CD4-positive, alpha-beta T cell treated with Interleukin-4 for 1 hour (primary cell): ENCODE results near the gene LNPEP.
"Not testable (repeated sequence)": the region's sequence is repeated elsewhere in the genome, so short reads cannot be mapped to it uniquely, and the experiment has no call there.

ENCODE experiments used
- DNase-seq, 2 donors: peaks; one replicate each; pipeline ENCODE4 v3.0.0-alpha.2; 2020 to 2022

Gene LNPEP

DNA sequence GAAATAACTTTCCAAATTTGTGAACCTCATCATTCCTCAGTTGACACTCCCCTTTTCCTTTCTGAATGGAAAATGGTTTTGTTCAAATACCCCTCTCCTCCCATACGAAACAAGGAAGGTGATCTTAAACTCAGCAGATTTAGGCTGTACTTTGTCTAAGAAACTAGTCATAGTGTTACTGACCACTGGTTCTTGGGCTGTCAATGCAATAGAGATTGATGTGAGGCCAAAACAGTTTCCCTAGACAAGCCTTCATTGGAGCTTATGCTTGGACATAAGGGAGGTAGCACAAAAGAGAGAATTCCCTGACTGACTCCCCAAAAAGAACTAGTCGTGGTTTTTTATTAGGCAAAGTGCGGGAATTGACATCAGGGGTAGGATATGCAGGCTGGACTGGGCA lies 5.3 kb upstream of the LNPEP start:
- no peak for DNase-seq

DNA sequence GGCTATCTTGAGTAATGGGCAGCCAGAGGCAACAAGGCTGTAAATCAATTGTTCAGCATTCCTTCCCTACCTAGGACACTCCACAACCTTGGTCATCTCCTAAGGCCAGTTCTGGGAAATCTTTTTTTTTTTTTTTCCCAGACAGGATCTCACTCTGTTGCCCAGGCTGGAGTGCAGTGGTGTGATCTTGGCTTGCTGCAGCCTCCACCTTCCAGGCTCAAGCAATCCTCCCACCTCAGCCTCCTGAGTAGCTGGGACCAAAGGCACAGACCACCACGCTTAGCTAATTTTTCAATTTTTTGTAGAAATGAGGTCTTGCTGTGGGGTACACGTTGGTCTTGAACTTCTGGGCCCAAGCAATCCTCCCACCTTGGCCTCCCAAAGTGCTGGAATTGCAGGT lies 4.8 kb upstream of the LNPEP start:
- not testable (repeated sequence) for DNase-seq

DNA sequence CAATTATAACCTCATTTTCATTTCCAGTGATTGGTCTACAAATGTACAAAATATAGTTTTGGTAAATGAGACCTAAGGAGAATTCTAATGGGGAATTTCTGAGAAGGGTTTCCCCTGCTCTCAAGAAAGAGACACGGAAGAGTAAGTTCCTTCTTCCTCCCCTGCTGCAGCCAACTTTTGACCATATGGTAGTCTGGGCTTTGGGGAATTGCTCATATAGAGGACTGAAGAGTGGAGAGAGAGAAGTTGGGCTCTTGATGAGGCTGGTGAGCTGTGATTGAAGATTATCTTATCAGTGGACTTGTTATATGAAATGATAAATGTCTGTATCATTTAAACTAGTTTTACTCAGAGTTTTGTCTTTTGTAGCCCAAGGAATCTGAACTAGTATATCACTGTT lies 4.3 kb upstream of the LNPEP start:
- peak in 1 of 2 donors; percentile 27 for DNase-seq

DNA sequence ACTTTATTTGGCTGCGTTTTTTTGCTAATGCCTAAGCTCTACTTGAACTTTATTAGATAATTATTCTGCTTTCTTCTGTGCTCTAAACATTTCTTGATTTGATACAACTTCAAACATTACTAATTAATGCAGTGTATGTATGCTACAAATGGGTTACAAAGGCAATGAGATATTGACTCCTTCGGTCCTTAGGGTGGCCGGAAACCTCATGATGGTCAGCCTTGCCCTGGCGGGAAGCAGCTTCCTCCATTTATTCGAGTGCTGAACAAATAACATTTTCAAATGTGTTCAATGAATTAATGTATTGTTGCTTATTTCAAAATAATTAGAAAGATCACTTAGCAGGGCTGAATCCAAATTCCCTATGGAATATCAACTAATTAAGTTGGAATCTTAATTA lies 3.9 kb upstream of the LNPEP start:
- no peak for DNase-seq

DNA sequence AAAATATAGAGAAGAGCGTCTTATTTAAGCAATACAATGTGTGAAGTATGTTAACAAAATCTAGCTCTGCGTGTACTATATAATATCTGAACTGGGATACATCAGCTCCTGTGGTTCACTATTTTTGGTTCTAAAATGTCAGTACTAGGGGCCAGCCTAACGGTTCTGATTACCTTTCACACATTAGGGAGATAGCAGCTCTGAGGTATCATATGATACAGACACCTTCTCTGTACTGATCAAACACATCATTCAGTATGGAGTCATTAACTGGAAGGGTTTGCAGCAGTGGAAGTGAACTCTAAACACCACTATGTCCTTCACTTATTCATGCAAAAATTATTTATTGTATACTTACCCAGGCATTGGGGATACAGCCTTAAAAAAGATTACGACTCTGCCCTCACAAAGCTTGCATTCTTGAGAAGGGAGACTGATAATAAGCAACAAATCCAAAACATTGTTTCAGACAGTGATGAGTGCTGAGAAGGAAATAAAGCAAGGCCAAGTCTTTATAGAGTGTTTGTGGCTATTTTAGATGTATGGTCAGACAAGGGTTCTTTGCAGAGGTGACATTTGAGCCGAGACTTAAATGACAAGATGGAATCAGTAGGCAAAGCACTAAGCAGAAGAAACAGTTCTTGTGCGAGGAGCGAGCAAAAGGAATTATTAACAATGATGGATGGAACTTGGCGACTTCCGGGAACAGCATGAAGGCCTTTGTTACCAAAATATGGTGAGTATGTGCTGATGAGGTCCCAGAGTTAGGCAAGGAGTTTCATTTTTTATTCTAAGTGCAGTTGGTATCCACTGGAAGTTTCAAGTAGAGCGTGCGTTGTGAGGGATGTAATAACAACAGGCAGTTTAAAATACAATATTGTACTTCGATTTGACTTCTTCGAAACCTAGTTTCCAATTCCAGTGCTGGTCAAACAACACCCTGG lies 1.8 kb upstream of the LNPEP start:
- no peak for DNase-seq

DNA sequence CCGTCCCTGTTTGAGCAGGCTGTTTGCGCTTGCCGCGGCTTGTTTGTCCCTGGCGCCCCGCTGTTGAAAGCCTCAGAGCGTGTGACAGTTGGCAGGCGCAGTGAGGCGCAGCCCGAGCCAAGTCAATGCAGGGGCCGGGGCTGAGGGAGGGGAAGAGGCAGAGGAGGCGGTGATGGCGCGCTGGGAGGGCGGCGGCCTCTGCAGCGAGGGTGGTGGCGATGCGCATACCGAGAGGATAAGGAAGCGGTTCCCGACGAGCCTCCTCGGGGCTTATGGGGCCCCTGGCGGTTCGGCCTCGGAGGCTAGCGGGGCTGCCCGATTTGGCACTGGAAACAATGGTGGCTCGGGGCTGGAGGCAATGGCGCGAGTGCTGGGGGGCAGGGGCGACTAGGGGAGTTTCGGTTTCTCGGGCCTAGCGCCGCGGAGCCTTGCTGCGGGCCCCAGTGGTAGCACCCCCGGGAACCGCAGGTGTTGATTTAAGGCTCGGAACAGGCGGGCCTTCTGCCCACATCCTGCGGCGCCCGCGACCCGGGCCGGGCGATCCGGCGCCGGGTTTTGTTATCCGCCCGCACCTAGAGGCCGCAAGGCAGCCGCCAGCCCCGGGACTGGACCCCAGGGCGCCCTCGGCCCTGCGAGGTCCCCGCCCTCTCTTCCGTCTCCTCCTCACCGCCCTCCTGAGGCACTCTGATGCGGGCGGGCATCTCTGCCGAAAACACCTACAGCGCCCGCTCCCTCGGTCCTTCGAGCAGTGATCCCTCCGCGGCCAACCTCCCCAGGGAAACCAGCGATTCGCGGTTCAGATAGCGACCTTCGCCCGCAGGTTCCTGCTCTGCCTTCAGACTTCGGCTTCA lies 947 bp upstream of the LNPEP start:
- peak; percentile 95 to 96 for DNase-seq

DNA sequence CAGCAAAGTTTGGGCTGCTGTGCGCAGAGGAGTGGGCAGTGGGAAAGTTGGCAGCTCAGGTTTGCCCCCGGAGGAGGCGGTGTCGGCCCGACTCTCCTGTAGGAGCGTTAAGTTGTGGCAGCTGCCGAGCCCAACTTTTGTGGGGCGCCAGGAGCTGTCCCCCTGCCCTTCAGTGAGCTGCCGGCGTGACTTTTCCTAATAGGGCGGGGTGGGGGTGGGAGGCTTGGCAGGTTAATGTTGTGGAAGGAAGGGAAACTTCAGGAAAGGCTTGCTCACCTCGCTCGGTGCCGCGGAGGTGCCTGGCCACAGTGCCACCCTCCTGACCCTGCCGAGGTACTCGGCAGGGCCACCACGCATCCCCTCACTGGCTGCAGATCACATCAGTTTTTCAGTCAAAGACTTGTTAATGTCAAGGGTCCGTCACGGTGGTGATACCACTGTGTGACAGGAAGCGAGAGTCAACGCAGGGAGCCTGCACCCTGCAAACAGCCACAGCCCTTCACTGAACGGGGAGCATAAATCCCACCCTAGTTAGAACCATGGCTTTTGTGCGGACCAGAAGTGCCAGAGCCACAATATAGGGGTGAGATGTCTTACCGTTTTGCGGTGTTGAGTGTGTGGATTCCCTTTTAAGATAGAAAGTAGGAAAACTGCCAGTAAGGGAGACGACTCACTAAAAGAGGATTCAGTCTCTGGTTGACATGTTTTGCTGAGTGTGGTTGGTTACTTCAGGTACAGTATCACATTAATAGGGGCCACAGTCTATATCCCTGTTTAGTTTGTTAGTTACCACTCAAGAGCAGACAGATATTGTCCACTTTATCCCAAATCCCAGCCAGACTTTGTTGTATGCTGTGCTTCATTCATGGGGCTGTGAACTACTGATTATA lies 796 bp downstream of the LNPEP start:
- DNase-seq: peak; percentile 48 to 50

DNA sequence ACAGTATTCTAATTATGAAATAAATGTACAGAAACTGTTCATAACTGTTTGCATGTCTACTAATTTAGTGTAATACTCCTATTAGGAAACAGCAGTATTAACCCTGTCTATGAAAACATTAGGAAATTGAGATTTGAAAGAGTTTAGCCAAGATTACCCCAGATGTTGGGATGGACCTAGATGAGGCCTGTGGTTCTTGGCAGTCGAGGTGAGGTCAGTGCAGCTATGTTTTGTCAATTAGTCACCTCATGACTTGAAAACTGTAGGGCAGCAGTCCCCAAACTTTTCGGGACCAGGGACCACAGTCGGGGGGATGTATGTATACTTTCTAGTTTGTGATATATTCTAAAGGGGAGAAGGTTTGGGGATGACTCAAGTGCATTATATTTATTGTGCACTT lies 4.7 kb downstream of the LNPEP start:
- no peak for DNase-seq

DNA sequence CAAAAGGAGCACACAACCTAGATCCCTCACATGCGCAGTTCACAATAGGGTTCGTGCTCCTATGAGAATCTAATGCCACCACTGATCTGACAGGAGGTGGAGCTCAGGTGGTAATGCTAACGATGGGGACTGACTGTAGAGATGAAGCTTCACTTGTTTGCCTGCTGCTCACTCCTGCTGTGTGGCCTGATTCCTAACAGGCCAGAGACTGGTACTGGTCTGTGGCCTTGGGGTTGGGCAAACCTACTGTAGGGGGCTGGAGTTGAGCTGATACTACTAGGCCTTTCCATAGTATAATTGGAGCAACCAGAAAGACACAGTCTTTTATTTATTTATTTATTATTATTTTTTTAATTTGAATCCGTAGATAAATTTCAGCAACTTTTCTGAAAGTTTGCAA lies 5.3 kb downstream of the LNPEP start:
- no peak for DNase-seq

DNA sequence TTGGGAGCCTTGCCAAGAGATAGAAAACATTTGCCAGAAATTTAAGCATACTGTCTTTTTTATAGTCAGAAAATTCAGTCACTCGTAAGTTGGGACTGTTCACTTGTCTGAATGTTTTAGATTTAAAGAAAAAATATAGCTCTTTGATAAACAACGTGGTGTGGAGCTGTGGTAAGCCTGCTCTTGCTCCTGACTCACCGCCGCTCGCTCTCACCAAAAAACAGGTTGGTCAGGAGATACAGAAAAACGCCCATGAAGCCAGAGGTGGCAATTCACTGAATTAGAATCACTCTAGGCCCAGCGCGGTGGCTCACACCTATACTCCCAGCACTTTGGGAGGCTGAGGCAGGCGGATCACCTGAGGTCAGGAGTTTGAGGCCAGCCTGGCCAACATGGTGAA lies 6.2 kb downstream of the LNPEP start:
- no peak for DNase-seq

DNA sequence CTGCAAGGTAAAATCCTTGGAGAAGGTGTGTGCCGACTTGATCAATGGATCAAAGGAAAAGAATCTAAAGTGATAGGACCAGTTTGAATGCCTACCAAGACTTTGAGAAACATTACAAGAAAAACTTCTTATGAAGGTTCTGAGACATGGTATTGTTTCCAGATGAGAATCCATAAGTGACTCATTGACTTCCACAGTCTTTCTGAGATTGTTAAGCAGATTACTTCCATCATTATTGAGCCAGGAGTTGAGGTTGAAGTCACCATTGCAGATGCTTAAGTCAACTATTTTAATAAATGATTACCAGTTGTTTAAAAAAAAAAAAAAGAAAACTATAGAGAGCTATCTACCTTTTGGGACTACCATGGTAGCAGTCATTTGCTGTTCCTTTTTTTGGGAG lies 7.0 kb downstream of the LNPEP start:
- no peak for DNase-seq

DNA sequence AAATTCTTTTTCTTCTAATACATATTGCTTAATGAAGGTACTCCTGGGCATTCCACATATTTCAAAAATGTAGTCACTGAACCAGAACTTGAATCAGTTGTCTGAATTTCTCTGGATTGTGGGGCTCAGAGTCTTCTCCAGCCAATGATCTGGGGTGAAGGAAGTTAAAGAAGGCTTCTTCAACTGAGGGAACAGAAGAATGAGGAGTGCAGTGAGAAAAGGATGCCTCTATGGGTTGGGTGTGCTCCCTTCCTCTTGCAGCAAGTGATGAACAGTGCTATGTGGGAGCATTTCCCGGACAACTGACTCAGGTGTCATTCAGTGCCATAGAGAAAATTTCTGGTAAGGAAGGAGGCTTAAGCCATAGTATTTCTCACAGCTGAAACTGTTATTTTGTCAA lies 7.9 kb downstream of the LNPEP start:
- no peak for DNase-seq

DNA sequence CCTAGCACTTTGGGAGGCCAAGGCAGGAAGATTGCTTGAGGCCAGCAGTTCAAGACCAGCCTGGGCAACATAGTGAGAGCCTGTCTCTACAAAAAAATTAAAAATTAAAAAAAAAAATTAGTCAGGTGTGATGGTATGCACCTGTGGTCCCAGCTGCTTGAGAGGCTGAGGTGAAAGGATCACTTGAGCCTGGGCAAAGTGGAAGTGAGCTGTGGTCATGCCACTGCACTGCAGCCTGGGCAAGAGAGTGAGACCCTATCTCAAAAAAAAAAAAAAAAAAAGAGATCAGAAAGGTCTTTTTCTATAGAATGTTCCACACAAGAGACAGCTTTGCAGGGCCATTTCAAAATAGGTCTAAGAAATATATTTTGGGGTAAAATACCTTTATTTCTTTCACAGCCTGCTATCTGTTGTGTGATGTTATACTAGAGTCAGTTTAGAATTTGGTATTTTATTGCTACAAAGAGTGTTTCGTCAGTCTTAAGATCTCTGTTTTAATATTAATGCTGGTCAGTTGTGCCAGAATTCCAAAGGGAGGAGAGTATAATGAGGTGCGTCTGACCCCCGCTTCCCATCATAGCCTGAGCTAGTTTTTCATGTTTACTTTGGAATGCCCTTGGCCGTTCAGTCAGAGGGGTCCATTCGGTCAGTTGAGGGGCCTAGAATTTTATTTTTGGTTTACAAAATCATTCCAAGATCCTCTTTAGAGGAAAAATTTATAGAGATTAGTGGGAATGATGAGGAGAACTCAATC lies 9.4 kb downstream of the LNPEP start:
- no peak for DNase-seq

DNA sequence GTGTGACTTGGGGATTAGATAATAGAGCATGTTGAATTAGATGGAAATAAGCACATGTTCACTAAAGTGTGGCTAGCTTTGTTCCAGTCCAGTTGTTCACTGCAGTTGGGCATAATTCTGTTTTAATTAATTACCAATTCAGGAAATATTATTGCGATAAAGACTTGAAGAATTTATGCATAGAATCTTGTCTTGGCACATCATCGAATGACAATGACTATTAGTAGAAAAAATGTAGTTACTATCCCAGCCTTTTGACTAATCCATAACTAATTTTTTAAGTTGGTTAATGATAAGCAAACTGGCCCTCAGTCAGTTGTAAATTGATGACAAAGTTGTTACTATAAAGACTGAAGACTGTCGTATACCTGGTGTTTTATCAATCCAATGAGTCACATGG lies 10.5 kb downstream of the LNPEP start:
- no peak for DNase-seq

DNA sequence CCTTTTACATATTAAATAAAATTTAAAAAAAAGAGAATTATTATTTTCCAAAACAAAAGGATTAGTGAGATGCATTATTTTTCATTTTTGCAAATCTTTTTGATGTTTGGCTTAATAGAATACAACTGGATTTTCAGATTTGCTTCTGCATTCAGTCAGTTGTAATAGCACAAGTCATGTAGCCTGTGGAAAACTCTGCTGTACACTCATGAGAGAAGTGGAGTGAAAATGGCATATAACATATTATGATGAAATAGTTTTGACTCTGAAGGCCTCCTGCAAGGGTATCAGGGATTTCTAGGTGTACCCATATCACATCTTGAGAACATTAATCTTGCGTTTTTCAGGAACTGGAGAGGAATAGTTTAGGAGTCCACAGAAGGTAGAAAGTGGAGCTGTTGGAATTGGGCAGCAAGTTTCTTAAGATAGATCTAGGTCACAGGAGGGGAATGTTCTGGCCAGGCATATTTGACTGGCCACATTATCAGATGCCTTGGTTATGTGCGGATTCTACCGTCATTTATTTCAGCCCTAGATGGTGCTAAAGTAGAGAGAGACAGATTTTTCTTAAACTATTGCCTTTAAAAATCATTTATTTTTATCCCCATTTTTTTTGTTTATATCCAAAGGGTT lies 16.4 kb downstream of the LNPEP start:
- DNase-seq: no peak

DNA sequence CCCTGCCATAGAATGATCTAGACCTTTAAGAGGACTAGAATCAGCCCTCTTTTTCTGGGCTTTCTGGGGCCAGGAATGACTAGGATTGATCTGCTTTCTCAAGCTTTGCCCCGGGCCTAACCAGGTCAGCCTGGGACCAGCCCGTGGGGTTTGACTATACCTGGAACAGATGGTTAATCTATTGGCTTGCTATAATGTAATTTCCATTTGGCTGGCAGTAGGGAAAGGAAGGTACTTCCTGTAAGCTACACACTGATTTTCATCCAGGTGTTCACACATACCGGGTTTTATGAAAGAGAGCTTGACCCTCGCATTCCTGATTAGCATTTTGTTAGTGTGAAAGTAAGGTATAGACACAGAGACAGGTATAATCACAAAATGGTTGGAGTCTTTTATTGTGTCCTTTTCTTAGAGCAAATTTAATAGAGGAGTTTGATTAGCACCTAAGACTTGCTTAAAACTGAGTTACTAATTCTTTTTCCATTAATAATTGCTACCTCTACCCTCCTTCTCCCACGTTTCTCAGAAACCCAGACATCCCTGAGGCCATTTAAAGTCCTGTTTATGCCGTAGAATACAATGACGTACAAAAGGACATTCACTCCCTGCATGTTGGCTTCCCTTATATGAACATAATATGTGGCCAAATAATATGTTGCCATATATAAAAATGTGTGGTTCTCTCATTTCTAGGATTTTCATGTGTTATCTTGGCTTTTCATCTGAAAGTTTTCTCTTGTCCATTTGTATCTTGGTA lies 17.3 kb downstream of the LNPEP start:
- no peak for DNase-seq

DNA sequence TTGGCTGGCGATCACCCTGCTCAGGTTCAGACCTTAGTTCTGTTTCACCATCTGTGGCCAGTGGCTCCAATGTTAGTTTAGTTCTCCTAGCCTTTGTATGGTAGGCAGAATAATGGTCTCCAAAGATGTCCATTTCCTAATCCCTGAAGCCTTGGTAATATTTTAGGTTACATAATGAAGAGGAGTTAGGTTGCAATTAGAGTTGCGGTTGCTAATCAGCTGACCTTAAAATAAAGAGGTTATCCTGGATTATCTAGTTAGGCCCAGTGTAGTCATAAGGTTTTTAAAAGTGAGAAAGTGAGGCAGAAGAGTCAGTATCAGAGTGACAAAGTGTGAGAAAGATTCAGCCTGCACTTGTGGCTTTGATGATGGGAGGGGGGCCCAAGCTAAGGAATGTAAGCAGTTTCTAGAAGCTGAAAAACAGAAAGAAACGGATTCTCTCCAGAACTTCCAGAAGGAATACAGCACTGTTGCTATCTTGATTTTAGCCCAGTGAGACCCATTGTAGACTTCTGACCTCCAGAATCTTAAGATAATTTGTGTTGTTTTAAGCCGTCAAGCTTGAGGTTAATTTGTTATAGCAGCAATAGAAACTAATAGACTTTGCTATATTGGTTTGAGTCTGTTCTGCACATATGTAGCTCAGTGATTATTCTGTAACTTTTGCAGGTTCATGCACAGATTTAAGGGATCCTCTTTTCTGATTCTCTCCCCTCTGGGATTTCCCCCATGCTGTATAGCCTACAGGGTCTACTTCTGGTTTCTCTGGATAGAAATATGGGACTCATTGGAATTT lies 21.6 kb downstream of the LNPEP start:
- no peak for DNase-seq

DNA sequence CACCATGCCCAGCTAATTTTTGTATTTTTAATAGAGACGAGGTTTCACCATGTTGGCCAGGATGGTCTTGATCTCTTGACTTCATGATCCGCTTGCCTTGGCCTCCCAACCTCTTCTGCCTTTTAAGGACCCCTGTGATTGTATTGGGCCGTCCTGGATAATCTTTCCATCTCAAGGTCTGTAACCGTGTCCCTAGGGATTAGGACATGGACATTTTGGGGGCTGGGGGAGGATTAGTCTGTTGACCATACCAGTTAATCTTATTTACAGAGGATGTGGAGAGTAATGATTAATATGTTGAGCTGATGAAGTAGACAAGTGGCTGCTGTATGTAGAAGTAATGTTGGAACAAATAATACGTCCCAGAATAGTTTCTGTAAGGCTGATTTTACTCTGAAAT lies 23.1 kb downstream of the LNPEP start:
- DNase-seq: no peak

DNA sequence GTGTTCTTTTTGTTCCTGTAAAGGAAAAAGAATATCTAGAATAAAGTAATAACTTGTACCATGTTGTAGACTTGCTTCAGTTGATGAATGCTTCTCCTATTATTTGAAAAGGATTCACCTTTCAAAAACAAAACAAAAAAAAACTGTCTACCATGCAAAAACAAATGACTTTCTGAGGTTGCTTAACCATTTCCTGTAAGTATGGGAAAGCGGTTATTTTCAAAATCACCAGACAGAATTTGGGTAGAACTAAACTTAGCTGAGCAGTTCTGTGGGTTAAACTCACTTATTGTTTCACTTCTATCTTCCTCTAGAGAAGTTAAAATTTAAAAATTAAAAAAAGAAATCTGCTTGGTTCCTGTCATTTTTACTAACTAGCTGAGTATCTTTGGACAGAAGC lies 25.2 kb downstream of the LNPEP start:
- peak in 1 of 2 donors; percentile 78 for DNase-seq

DNA sequence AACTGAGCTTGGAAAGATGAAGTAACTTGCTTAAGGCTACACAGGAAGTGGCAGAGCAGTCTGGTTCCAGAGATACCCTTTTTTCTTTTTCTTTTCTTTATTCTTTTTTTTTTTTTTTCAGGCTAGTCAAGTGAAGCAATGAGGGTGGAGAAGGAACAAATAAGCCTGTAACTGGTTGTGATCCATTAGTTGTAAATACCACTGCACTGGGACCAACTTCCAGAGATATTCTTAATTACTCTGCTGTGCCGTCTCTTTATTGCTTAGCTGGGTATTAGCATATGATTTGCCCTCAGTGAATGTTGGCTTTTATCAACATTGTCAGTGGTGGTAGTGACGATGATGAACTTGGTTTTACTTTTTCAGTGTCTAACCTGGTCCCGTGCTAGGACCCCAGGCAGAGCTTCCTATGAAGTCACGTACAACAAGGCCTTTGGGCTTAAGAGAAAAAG lies 26.7 kb downstream of the LNPEP start:
- DNase-seq: peak in 1 of 2 donors; percentile 28
